Hepatocyte (in vitro differentiated cells): Measurements from ENCODE around the gene STRA6. TPM values are rescaled to one million over a fixed set of nuclear protein-coding genes. Genes with fewer than 3 reads are reported as not detected.

Experiments used
- DNase-seq: peaks from one replicate; pipeline ENCODE4 v3.0.0-alpha.2; 2016; ENCODE audit warnings: low spot score
- H2AFZ ChIP-seq: fragments of 200-600 bp; sonication (generic); 2 replicates; pipeline ENCODE4 v1.6.0; 2016; ENCODE audit warnings: antibody characterized with exemption, mild to moderate bottlenecking
- H3K27ac ChIP-seq: fragments of 200-600 bp; sonication (generic); 2 replicates; pipeline ENCODE4 v1.5.1; 2016; ENCODE audit warnings: mild to moderate bottlenecking
- H3K27me3 ChIP-seq: fragments of 200-600 bp; sonication (generic); 2 replicates; pipeline ENCODE4 v1.6.1; 2016
- H3K36me3 ChIP-seq: fragments of 200-600 bp; sonication (generic); replicated peaks from 2 replicates; pipeline ENCODE4 v1.5.1; 2016; ENCODE audit warnings: low read depth; ENCODE audit not compliant: insufficient read depth
- H3K4me1 ChIP-seq: fragments of 200-600 bp; sonication (generic); 2 replicates; pipeline ENCODE4 v1.5.1; 2016; ENCODE audit warnings: mild to moderate bottlenecking, moderate library complexity; ENCODE audit not compliant: insufficient read depth
- H3K4me2 ChIP-seq: fragments of 200-600 bp; sonication (generic); 2 replicates; pipeline ENCODE4 v1.6.0; 2016
- H3K4me3 ChIP-seq: fragments of 200-600 bp; sonication (generic); 2 replicates; pipeline ENCODE4 v1.5.1; 2016; ENCODE audit warnings: mild to moderate bottlenecking
- H3K79me2 ChIP-seq: fragments of 200-600 bp; sonication (generic); 2 replicates; pipeline ENCODE4 v1.6.0; 2017; ENCODE audit warnings: mild to moderate bottlenecking
- H3K9me2 ChIP-seq: fragments of 200-600 bp; sonication (generic); replicated peaks from 2 replicates; pipeline ENCODE4 v1.6.0; 2017; ENCODE audit warnings: mild to moderate bottlenecking; ENCODE audit not compliant: insufficient read depth
- H3K9me3 ChIP-seq: fragments of 200-600 bp; sonication (generic); 2 replicates; pipeline ENCODE4 v1.5.1; 2016; ENCODE audit warnings: low read depth, mild to moderate bottlenecking
- H4K20me1 ChIP-seq: fragments of 200-600 bp; sonication (generic); 2 replicates; pipeline ENCODE4 v1.6.0; 2016; ENCODE audit warnings: mild to moderate bottlenecking; ENCODE audit not compliant: insufficient read depth, poor library complexity, severe bottlenecking
- EZH2 ChIP-seq: fragments of 200-600 bp; sonication (generic); IDR thresholded peaks from 2 replicates; pipeline ENCODE4 v1.6.1; 2016; ENCODE audit warnings: antibody characterized with exemption, mild to moderate bottlenecking, borderline replicate concordance
- EZH2phosphoT487 ChIP-seq: fragments of 200-600 bp; sonication (generic); IDR thresholded peaks from one replicate; pipeline ENCODE4 v1.6.1; 2018; ENCODE audit warnings: antibody characterized with exemption, mild to moderate bottlenecking, low read depth, moderate library complexity; ENCODE audit not compliant: unreplicated experiment, severe bottlenecking
- WGBS: methylation state at CpG from one replicate; pipeline ENCODE4 v1.1.6; 2016; ENCODE audit warnings: low lambda C conversion rate; ENCODE audit errors: missing lambda C conversion rate; 5-methylcytosine and 5-hydroxymethylcytosine counted together
- polyA plus RNA-seq: library from polyadenylated mRNA; unstranded; fragments of >200 nt; fragmentation: Nextera tagmentation; extraction: Ambion mirVana; gene quantifications from 2 replicates; pipeline ENCODE4 v1.2.1, GENCODE V29; 2016
- total RNA-seq: library from RNA; depleted of rRNA; stranded (reverse); fragments of >200 nt; gene quantifications from 2 replicates; pipeline ENCODE4 v1.2.3, GENCODE V29; 2014
- TF ChIP-seq, protein P1 (sequence below): fragments of 200-600 bp; sonication (generic); IDR thresholded peaks from 2 replicates; pipeline ENCODE4 v1.5.1; 2016; ENCODE audit warnings: antibody characterized with exemption, mild to moderate bottlenecking; ENCODE audit not compliant: poor library complexity

Gene STRA6
- total and polyA plus RNA-seq, 2 experiments from 2014 or later: 31.5 to 37.1 TPM

DNA sequence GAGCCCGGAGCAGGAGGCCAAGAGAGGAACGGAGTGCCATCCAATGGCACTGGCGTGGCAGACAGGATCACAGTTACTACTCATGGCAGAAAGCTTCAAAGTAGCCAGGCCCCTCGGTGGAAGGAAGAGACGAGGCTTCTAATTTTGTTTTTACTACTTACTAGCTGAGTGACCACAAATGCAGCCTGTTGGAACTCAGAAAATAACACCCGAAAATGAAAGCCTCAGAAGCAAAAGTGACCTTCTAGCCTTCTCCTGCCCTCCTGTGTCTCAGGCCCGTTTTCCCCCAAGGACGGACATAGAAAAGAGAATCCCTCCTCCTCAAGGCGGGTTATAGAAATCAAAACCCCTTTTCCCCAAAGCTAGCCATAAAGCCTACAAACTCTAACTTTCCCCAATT is 9.9 kb upstream of the STRA6 start:
- no peaks in the 10 kb centered on the region for H4K20me1 ChIP-seq
- H3K4me3 ChIP-seq: no peak overlapping the region
- TF ChIP-seq, protein P1, sequence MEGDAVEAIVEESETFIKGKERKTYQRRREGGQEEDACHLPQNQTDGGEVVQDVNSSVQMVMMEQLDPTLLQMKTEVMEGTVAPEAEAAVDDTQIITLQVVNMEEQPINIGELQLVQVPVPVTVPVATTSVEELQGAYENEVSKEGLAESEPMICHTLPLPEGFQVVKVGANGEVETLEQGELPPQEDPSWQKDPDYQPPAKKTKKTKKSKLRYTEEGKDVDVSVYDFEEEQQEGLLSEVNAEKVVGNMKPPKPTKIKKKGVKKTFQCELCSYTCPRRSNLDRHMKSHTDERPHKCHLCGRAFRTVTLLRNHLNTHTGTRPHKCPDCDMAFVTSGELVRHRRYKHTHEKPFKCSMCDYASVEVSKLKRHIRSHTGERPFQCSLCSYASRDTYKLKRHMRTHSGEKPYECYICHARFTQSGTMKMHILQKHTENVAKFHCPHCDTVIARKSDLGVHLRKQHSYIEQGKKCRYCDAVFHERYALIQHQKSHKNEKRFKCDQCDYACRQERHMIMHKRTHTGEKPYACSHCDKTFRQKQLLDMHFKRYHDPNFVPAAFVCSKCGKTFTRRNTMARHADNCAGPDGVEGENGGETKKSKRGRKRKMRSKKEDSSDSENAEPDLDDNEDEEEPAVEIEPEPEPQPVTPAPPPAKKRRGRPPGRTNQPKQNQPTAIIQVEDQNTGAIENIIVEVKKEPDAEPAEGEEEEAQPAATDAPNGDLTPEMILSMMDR: no peak
- TF ChIP-seq EZH2phosphoT487: no peak
- TF ChIP-seq EZH2: no peak
- no peaks in the 10 kb centered on the region for H3K9me2 ChIP-seq
- no peak overlapping the region for H2AFZ ChIP-seq
- peaks cover 23% of the 10 kb centered on the region for H3K4me1 ChIP-seq
- WGBS: 84% methylated on average over 9 of the region's 9 CpGs
- no peaks in the 10 kb centered on the region for H3K9me3 ChIP-seq
- H3K27me3 ChIP-seq: no peaks in the 10 kb centered on the region
- no peak for DNase-seq
- H3K27ac ChIP-seq: no peak overlapping the region
- no peaks in the 10 kb centered on the region for H3K79me2 ChIP-seq
- H3K4me2 ChIP-seq: no peak overlapping the region
- no peaks in the 10 kb centered on the region for H3K36me3 ChIP-seq

DNA sequence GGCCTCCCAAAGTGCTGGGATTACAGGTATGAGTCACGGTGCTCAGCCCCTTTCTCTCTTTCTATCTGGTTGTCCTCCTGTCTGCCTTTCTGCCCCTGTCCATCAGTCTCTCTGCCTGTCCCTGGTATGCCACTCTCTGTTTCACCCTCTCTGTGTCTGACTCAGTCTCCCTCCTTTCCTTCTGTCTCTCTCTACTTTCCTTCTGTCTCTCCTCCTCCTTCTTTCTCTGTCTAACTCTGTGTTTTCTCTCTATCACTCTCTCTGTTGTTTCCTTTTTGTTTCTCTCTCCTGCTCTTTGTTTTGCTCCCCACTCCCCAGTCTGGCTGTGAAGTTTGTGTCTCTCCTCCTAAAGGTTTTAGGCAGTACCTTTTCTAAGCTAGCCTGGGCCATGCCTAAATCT is 9.1 kb upstream of the STRA6 start:
- Histone ChIP-seq H3K36me3 (no peaks in the 10 kb centered on the region), H3K79me2 (no peaks in the 10 kb centered on the region), H3K4me3 (no peak overlapping the region), H3K4me2 (no peak overlapping the region), H3K27ac (no peak overlapping the region), H3K4me1 (peaks cover 23% of the 10 kb centered on the region), H3K9me3 (no peaks in the 10 kb centered on the region), H4K20me1 (no peaks in the 10 kb centered on the region), H3K9me2 (no peaks in the 10 kb centered on the region), H3K27me3 (no peaks in the 10 kb centered on the region), H2AFZ (no peak overlapping the region)
- DNase-seq: no peak
- 93% methylated on average over 1 of the region's 1 CpG for WGBS
- TF ChIP-seq EZH2 (no peak), EZH2phosphoT487 (no peak)
- TF ChIP-seq, protein P1: no peak

DNA sequence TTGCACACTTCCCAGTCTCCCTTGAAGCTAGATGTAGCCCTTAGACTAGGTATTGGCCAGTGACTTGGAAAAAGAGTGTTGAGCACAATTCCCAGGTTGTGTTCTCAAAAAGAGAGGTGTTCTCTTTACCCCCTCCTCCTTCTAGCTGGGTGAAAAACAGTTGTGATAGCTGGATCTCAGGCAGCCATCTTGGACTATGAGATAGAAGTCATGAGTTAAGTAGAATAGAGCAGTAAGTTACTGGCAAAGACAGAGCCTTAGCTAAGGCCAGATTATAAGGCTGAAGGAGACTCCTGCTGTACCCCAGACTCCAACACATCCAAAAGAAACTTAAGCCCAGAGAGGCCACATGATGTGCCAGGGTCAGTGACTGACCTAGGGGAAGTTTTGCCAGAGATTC is 8.1 kb upstream of the STRA6 start:
- no peaks in the 10 kb centered on the region for H4K20me1 ChIP-seq
- DNase-seq: no peak
- H3K4me1 ChIP-seq: peaks cover 23% of the 10 kb centered on the region
- peak overlapping the region; percentile 56 for H3K27ac ChIP-seq
- H3K4me2 ChIP-seq: no peak overlapping the region
- no peak overlapping the region for H2AFZ ChIP-seq
- no peaks in the 10 kb centered on the region for H3K27me3 ChIP-seq
- no peak for TF ChIP-seq EZH2
- TF ChIP-seq, protein P1: no peak
- TF ChIP-seq EZH2phosphoT487: no peak
- H3K79me2 ChIP-seq: no peaks in the 10 kb centered on the region
- H3K36me3 ChIP-seq: no peaks in the 10 kb centered on the region
- no peak overlapping the region for H3K4me3 ChIP-seq
- H3K9me3 ChIP-seq: no peaks in the 10 kb centered on the region
- H3K9me2 ChIP-seq: no peaks in the 10 kb centered on the region
